Fibroblast of peridontal ligament (primary cell): Measurements from ENCODE around the gene GPR149.
A peak's percentile ranks its signal among the peaks of the same experiment; 100 is the strongest.

Experiments
- DNase-seq: peaks from one replicate; pipeline ENCODE4 v3.0.0-alpha.2; 2010; ENCODE audit errors: extremely low read depth

The GPR149 gene

DNA sequence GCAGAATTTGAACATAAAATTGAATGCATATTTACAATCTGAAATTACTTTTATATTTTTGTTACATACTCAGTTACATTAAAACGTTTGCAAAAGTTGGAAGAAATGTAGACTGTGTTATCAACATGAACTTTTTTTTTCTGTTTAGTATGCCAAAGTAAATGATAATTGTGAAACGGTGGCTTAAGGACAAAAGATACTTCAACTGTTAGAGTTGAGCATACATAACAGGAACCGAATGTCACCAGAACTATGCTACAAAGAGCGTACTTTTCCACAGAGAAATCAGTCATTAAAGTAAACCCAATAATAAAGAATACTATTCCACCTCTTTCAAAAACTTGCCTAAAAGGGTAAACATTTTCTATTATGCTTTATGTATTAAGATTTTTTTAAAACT, 91.4 kb downstream of the GPR149 start:
- DNase-seq: no peak

DNA sequence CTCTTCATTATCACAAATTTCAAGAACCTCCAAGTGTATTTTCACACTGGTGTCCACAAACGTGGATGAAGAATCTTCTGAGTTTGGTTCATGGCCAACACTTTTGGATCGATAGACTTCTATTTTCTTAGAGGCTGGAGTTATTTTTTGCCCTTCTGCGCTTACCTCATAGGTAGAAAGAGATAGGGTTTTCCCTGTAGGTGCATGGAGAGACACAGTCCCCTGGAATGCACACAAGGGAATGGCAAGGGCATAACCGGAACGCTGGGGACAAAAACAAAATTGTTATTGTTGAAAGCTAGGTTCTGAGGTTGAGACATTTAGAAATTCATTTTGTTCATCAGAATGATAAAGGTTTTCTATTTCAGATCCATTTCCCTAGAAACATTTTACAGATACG, 92.0 kb downstream of the GPR149 start:
- DNase-seq: no peak

DNA sequence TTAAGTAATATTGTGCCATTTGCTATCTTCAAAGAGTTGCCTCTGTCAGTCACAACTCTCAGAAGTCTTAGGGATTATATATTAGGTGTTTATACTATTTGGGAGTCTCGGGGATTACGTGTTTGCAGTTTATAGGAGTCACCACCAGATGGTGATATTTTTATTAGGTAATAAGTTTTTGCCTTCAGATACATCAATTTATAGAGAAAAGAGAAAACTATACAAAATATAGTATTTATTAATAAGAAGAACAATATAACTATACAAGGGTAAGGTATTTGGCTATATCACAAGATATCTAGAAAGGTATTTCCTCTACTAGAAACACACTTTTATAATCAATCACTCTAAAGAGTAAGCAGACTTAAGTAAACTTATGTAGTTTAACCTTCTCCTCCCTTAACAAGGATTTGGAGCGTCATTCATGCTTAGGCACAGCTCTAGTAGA, 95.0 kb downstream of the GPR149 start:
- peak; percentile 73 for DNase-seq

DNA sequence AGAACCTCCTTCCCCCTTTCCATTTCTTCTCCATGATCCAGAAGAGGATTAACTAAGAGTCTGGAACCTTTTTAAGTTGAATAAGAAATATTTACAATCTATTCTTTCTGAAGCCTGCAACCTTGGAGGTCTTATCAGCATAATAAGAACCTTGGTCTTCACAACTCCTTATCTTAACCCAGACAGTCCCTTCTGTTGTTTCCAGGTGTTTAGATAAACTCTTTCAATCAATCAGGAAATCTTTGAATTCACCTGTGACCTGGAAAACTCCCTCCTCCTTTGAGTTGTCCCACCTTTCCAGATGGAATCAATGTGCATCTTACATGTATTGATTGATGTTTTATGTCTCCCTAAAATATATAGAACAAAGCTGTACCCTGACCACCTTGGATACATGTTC, 102.1 kb downstream of the GPR149 start:
- DNase-seq: no peak

DNA sequence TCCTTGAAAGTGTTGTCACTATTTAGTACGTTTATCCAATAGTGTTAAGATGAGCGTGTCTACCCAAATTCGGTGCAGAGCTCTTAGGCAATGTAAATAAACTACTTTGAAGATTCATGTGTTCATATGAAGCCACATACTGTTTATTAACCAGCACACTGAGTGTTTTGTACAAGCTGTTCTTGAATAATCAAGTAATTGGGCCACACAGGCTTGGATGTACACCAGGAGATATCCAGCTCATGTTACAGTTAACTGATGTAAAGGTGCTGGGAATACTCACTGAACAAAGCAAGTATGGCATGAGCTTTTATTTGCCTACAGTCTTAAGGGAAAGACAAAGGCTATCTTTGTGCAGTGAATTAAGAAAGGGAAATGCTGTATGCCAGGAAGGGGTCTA, 105.1 kb downstream of the GPR149 start:
- DNase-seq: no peak

DNA sequence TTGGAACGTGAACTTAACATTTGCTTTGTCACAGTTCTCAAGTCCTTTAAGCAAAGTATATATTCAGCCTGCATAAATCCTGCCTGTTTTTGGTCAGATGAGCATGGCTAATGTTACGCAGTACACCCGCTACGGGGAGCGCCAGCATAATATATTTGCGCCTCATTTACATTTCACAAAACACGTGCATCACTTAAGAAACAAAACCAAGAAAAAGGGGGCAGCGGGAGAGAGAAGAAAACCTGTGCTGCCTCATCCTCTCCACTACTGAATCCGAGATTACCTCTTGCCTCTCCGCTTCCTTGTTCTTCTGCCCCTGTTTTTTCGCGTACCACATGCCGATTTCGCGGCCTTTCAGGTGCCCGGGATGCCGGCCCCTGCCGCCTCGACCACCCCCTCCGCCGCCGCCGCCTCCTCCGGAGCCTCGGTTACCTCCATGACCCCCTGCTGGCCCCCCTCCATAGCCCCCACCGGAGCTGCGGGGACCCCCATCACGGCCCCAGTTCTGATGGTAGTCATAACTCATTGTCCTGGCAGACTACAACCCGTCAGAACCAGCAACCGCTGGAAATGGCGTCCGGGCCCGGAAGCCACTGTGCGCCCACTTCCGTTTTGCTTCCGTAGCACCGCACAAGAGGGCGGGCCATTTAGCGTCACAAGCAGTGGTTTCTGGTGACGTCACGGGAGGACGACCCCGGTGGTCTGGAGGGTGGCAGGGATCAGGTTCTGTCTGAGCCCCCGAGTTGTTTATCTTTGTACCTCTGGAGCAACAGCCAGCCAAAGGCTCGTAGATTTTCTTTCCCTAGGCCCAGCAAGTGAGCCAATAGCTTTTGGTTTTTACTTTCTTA, 105.9 kb downstream of the GPR149 start, which contains the start of gene DHX36:
Gene DHX36 (minus strand): TSS at position 597 of the 848 bp plus-strand sequence. CDS start 71 bp downstream, at position 526.
- DNase-seq: peak; percentile 96

DNA sequence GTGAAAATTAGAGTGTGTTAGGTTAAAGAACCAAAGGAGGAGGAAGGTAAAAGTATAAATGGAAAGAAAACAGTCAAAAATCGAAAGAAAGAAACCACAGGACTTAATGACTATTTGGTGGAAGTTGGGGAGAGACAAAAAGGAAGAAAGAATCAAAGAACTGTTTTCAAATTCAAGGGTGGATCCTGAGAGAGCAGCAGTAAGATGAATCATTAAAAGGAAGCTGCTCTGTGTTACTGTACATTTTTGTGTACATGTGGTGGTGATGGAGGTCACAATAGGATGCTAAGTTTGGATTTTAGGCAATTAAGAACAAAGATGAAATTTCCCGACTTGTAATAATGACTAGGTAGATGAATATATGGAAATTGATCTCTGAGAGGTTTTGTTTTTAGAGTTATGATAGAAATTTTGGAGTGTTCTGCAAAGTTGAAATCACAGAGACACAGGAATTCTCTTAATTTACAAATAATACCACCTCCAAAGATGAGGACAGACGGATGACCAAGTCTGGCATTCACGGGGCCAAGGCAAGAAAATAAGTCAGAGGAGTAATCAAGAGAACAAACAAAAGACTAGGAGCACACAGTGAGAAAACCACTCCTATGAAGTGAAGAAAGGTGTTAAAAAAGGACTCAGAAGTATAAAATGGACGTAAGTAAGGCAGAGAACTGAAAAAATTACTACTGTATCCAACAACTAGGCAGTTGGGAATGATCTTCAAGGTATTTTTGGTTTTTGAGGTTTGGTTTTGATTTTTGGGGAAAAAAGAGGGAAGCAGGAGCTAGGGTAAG, 112.8 kb downstream of the GPR149 start:
- peak; percentile 13 for DNase-seq

DNA sequence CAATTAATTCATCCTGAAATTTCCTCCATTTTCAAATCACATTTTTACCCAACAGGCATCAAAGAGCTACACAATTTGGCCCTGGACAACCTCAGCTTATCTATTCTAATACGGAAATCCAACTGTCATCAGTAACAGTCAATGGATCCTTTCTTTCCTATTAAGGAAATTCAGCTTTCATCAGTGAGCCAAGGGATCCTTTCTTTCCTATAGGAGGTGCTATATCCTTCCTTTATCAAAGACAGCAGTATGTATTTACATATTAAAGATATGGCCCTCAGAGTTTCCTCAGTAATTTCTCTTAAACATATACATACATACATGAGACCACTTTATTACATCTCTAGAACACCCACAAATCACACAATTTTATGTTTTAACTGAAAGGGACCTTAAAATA, 115.8 kb downstream of the GPR149 start:
- no peak for DNase-seq

DNA sequence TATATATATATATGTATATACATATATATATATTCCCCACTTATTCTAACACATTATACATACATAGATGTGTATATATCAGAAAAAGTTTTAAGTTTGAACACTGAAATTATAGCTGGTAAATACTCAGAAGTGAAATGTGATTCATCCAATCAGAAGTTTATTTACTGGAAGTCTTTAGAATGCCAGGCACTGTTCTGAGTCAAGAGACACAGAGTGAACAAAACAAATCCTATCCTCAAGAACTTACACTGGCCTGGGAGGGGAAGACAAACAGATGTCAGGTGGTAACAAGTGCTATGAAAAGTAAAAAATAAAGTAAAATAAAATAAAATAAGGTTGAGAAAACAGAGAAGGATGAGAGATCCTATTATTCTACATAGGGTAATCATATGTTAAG, 119.2 kb downstream of the GPR149 start:
- DNase-seq: peak; percentile 46

DNA sequence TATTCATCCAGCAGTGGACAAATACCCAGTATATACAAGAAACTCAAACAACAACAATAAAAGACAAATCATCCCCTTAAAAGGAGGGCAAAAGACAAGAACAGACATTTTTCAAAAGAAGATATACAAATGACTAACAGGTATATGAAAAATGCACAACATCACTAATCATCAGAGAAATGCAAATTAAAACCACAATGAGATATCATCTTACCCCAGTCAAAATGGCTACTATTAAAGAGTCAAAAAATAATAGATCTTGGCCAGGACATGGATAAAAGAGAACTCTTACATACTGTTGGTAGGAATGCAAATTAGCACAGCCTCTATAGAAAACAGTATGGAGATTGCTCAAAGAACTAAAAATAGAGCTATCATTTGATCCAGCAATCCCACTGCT, 122.6 kb downstream of the GPR149 start:
- no peak for DNase-seq

DNA sequence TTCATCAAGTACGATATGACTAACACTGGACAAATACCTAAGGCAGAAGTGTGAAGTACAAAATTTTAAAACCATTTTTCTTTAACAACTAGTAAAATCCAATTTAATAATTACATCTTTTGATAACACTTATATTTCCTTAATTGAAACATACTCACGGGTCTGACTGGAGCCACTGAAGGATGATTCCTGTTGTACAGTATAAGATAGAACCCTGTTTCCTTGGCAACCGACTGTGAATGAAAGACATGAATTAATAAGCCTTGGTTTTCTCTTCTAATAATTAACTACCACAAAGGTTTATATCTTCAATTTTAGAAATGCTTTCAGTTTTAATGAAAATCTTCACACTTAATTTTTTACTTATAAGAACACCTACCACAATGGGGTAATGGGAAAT, 125.1 kb downstream of the GPR149 start:
- DNase-seq: no peak

DNA sequence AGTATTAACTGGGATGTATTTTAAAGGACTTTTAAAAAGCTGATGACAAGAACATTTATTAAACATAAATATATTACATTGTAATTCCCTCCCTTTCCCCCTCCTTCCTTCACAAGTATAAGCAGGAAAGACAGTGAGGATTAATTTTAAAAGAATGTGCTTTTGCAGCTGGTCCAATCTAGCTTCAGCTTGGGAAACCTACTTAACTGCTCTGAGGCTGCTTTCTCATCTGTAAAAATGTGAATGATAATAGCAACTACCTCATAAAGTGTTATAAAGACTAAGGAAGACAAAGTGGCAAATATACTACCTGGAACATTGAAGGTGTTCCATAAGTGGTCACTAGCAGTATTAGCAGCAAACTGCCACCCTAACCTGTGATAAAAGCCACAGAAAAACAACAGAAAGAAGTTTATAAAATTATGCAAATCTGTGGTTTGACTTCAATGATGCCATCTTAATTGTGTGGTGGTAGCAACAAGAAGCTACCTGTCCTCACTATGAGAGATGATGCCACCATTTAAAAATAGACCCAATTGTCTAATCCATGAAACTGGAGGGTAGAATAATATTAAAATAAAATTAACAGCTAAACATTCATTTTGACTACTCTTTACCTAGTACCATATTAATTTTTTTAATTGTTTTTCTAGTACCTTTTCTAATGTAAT, 125.7 kb downstream of the GPR149 start:
- peak; percentile 18 for DNase-seq

DNA sequence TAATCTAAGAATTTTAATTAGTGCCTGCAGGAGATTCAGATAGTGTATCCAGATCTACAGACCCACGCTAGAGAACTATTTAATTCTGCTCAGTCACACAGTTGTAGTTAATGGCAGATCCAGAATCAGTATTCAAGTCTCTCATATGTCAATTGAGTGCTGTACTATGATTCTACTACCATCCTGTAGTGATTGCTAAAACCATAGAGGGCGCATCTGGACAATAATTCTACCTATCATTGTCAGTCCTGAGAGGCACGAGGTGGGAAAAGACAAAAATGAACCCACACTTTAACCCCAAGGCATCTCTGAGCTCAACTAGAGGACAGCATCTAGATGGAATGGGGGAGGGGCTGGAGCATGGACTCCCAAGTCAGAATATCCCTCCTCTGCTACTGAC, 128.4 kb downstream of the GPR149 start:
- no peak for DNase-seq

DNA sequence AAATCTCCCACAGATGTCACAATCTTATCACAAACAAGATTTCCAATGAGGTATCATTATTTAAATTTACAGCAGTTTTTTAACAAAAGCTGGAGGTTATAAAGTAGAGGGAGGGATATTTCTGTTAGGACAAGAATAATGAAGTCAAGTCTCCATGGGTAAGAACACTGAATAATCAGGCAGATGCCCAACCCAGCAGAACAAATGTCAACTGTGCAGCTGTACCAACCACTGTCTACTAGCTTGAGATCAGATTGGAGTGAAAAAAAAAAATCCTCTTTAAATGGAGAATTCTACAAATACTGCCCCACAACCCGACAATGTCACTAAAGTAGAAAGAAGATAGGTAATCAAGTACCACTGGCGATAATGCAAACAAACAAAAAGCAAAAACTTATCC, 136.0 kb downstream of the GPR149 start:
- DNase-seq: no peak

DNA sequence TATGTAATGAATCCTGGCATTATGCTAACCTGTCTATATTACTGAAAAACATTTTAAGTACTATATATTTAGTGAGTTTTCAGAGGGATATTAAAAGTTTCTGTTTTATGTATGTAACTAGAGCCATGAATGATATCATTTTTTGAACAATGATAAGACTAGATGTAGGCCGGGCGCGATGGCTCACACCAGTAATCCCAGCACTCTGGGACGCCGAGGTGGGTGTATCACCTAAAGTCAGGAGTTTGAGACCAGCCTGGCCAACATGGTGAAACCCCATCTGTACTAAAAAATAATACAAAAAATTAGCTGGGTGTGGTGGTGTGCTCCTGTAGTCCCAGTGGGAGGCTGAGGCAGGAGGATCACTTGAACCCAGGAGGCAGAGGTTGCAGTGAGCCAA, 139.8 kb downstream of the GPR149 start:
- no peak for DNase-seq
